Left colon (tissue), 2 donors: ENCODE data around the gene MRPL40. TPM values are rescaled to one million over a fixed set of nuclear protein-coding genes. Genes with fewer than 3 reads are reported as not detected.
"Not testable (repeated sequence)": the region's sequence is repeated elsewhere in the genome, so short reads cannot be mapped to it uniquely, and the experiment has no call there.

Source experiments
- ATAC-seq: fragments of 200-7000 bp; cut with Tn5 transposase; one replicate; pipeline ENCODE4 v1.9.1; 2020; ENCODE audit warnings: mild to moderate bottlenecking, moderate library complexity
- DNase-seq, 2 donors: peaks; one replicate each; pipeline ENCODE4 v3.0.0-alpha.2; 2020
- intact Hi-C, 2 donors: fragments of 100-400 bp; cut with DNase I in 1 of 2; cut with micrococcal nuclease in 1 of 2; formaldehyde crosslinking; loops; one replicate each; pipeline versions ENCODE4 v1.11.2 to v1.14.0; 2022; cut with DNase I, micrococcal nuclease
- total RNA-seq, 2 donors: library from RNA; stranded (reverse); fragmentation: NEBNext Ultra II Directional; extraction: Animal tissue kit (Norgen Biotek cat#: 25700); gene quantifications; one replicate each; pipeline ENCODE4 v1.2.1, GENCODE V29; 2021
- donor health status: DM: no; HTN: no; CAD: no.
- donor health status: DM: yes; HTN: yes; CAD: no.

MRPL40 gene
- total RNA-seq, 2 donors from 2014 or later = 16.6 to 20.1 TPM

DNA sequence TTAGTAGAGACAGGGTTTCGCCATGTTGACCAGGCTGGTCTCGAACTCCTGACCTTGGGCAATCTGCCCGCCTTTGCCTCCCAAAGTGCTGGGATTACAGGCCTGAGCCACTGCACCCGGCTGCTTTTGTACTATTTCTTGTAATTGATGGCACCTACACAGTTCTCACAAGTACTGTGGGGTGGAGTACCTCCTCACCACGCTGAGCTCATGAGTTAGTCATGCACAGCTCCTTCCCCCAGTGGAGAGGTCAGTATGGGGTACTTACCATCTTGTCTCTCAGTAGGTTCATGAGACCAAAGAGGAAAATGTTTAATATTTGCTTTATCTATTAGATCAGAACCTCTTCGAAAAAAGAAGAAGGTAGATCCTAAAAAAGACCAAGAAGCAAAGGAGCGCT is 2.1 kb downstream of the MRPL40 start:
- DNase-seq (no peak), ATAC-seq (no peak)
- intact Hi-C loops = no loop called here

DNA sequence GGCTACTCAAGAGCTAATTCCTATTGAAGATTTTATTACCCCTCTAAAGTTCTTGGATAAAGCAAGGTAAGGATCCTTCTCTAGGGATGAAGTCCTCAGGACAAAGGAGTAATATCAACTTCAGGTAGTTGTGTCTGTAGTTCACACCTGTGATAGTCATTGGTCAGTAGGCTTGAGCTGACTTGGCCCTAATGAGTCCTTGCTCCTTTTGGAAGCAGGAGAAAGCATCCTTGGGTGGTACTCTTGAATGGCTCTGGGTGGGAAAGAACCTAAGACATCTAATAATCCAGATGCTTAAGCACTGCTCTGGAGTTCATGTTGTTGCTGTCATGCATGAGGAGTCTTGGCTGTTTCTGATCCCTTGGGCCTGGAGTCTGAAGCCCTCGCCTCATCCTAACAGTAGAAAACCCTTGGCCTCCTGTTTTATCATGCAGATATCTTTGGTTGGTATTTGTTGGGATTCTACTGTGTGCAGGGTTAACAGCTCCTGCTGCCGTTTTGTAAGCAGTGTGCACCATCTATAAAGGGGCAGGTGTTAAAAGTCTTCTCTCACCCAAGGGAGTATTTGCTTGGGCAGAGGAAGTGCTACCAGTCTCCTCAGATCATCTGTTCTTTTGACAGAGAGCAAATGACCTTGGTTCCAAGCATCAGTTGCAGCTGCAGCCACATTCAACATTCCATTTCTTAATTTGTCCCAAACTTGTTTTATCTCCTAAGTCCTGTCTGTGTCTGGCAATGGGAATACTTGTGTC is 2.7 kb downstream of the MRPL40 start:
- DNase-seq = no peak
- no peak for ATAC-seq
- intact Hi-C loops = no loop called here

DNA sequence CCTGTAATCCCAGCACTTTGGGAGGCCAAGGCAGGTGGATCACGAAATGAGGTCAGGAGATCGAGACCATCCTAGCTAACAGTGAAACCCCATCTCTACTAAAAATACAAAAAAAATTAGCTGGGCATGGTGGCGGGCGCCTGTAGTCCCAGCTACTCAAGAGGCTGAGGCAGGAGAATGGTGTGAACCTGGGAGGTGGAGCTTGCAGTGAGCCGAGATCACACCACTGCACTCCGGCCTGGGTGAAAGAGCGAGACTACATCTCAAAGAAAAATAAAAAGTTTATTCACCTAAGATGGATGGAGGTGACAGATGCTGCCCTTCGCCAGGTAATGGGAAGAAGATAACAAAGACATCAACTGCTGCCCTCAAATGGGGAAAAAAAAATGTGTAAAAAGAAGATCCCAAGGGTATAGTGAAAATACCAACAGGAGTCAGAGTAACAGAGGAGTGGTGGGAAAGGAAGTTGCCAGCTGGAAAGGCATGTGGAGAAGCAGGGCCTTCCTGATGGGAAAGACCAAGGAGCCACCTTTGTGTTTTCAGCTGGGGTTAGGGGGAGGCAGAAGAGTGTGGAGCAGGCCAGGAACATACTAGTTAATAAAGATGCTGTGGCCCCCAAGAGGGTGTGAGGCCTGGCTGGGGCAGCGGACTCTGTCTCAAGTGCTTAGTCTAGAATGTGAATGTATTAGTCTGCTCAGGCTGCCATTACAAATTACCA is 4.3 kb downstream of the MRPL40 start:
- intact Hi-C loops, DNase-seq, ATAC-seq: not testable (repeated sequence)

DNA sequence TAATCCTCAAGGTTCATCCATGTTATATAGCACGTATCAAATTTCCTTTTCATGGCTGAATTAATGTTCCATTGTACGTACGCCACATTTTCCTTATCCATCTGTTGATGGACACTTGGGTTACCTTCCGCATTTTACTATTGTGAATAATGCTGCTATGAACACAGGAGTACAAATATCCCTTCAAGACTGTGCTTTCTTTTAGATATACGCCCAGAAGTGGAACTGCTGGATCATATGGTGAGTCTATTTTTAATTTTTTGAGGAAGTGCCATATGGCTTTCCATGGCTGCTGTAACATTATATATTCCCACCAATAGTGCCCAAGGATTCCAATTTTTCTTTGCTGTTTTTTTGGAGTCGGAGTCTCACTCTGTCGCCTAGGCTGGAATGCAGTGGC is 6.0 kb downstream of the MRPL40 start:
- ATAC-seq (no peak), DNase-seq (no peak)
- intact Hi-C loops = no loop called here

DNA sequence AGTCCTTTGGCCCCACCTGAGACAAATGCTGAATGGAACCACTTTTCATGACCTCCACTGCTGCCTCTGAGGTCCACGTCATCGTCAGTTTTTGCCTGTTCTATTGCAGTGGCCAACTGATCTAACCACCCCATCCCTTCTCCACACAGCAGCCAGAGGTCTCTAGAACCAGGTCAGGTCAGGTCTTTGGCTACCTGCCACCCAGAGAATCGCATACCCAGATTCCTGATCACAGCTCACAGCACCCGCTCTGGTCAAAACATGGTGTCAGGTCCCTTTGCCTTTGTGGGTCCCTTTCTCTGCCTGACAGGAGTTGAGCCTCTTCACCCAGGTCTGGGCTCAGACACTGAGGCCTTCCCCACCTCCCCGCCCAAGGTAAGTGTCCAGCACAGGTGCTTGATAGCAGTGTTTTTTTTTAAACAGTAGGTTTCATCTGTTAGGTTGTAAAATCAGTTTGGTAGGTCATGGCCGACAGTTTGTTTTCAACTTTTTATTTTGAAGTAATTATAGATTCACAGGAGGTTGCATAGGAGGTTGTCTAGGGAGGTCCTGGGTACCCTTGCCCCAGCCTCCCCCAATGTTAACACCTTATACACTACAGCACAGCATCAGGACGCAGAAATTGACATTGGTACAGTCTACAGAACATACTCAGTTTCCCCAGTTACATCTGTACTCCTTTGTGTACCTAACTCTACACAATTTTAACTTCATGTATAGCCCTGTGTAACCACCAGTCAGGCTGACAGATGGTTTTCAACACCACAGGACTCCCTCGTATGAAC is 8.3 kb downstream of the MRPL40 start:
- intact Hi-C loops = no loop called here
- no peak for ATAC-seq
- DNase-seq = no peak

DNA sequence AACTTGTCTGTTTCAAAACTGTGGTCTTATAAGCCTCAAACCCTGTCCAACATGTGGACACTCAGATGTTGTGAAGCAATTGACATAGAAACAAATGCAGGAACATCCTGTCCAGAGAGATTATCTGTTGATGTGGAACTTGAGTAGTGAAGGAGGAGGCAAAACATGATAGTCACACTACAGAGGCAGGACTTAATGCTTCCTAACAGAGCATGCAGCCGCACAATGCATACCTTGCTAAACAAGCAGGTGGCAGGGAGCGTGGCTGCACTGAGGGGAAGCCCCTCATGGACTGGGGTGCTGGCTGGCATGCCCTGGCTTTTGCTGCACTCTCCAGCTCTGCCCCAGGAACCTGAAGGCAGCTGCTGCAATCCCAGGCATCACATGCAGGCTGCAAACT is 9.8 kb downstream of the MRPL40 start:
- no peak for DNase-seq
- ATAC-seq = no peak
- intact Hi-C loops = no loop called here

DNA sequence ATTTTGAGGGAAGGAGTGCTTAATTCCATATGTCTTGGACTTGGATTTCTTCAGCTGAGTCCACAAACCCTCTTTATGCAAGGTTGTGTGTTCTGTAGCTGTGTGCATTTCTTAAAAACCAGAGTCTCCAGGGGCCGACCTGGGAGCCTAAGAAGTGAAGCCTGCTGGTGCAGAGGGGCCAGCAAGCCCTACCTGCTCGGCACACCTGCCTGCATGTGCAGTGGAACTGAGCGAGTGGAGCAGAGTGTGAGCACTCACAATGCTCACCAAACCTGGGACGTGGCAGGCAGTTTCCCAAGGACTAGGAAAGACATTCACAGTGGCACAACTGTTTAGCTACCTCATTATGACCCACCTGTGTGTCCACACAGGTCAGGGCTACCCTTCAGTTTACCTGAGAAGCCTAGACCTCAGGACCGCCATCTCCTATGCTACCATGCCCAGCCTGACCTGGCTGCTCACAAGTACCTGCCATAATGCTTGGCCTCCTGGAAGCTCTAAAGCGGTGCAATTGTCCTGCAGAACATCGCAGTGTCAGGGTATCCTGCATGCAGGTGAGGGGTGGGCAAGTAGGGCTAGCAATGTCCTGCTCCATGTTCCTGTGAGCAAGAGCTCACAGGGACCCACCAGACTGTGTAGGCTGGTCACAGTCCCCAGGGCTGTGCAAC is 11.3 kb downstream of the MRPL40 start:
- ATAC-seq (no peak), DNase-seq (no peak)
- intact Hi-C loops = no loop called here

DNA sequence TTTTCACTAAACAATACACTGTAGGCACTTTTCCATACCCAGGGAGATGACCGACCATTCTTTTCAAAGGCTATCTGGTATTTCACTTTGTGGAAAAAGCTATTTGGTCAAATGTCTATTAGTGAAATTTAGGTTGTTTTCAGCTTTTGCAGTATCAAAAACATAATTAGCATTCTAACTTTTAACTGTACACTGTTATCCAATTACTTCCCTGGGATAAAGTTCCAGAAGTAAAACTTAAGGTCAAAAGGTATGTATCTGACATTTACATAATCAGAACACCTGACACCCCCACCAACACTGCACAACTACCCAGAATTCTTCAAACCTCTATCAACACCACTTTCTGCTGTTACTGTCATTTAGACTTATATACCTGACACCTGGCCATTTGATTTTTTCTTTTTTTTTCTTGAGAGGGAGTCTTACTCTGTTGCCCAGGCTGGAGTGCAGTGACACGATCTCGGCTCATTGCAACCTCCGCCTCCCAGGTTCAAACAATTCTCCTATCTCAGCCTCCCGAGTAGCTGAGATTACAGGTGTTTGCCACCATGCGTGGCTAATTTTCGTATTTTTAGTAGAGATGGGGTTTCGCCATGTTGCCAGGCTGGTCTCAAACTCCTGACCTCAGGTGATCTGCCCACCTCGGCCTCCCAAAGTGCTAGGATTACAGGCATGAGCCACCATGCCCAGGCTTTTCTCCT is 13.1 kb downstream of the MRPL40 start:
- intact Hi-C loops, ATAC-seq, DNase-seq: not testable (repeated sequence)

DNA sequence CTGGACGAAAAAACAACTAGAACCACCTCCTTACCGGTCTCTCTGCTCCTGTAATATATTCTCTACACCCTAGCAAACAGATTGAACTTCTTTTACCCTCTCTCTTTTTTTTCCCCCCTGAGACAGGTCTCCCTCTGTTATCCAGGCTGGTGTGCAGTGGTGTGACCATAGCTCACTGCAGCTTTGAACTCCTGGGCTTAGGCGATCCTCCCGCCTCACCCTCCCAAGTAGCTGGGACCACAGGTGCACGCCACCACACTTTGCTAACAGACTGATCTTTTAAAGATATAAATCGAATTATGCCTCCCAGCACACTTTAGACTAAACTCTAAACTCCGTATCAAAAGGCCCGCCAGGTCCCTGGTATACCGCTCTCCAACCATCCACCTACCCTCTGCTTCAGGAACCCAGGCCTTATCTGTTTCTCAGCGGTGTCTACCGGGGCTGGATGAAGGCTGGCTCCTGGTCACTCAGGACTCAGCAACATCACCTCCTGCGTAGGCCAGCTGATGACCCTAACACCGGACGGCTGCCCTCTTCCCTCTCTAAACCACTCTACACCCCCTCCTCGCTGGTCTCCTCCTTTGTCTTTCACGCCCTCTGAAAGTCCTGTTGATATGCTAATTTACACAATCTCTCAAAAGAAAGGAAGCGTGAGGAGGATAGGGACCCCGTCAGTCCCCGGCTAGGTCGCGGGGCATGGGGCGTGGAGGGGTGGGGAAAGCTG is 14.4 kb downstream of the MRPL40 start:
- peak; percentile 23 for ATAC-seq
- DNase-seq = no peak
- intact Hi-C loops = no loop called here

DNA sequence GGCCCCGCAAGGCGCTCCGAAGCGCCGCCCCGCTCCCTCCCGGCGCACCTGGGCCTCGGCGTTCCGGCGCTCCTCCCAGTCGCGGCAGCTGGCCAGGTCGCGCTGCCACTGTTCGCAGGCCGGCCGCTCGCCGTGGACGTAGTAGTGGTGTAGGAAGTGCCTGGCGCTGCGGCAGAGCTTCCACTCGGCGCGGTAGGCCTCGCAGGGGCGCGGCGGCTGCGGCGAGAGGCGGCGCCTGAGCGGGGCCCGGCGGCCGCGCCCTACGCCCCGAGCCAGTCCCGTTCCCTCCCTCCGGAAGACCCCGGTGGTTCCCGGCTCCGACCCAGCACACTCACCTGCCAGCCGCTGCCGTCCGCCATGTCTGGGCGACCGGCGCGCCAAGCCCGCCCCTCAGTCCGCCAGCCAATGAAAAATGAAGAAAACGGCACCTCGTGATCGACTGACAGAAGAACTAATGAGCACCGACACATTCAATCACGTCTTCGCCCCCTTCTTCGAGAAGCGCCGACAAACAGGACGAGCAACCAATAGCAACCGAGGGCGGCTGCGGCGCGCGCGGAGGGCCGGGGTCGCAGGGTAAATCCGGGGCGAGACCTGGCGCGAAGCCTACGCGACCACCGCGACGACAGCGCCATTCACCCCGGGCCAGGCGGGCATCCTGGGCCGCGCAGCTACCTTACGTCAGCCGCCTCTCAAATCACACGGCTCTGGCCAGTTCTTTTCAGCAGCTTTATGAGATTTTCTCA is 15.2 kb downstream of the MRPL40 start, which contains the start of gene C22orf39:
Gene C22orf39, minus strand, starts transcription at position 382 of the 746 bp plus-strand sequence. Its CDS starts 23 bp downstream, at position 359.
- peak; percentile 89 for ATAC-seq
- intact Hi-C loops = no loop called here
- peak; percentile 87 to 92 for DNase-seq

DNA sequence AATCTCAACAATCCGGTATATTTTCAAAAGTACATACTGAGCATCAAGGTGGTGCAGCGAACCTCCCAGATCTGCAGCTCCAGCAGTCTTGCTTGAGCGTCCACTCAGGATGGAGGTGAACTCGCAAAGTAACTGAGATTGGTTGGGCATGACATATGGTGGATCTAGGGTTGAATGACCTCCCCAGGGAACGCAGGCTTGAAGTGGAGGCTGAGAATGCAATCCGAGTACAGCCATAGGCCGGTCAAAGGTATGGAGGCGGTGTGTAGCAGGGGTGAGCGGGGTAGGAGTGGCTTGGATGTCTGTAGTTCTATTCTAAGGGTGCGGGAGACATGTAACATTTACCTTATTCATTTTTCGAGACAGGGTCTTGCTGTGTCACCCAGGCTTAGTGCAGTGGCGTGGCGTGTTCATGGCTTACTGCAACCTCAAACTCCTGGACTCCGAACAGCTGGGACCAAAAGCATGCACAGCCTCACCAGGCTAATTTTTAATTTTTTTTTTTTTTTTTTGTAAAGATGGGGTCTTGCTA is 15.8 kb downstream of the MRPL40 start:
- DNase-seq = peak; percentile 49 to 55
- peak; percentile 69 for ATAC-seq
- intact Hi-C loops = no loop called here

DNA sequence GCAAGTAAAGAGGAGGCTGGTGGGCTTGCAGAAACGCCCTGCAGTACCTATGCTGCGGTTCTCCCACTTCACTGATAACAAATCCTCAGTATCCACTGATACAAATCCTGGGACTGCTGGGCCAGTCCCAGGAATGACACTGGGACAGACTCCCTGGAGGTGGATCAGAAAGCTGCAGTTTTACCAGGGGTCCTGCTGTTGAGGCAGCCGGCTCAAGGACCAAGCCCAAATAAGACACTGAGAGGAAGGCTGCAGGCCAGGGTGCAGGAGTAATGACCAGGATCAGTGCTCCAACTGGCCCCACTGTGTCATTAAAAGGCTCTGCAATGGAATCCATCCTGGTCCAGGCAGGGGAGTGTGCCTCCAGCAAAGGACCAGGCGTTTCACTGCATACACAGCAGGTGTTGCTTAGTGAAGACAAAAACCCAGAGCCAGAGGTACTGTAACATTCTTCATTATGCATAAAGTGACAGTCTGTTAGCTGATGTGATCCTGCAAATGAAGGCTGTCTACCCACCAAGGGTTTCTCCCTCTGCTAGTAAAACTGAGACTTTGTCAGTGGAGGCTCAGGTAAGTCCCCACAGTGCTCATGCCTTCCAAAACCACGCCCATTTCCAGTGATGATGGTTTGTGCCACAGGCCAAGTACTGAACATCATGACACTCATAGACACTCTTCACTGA is 16.5 kb downstream of the MRPL40 start:
- intact Hi-C loops = no loop called here
- no peak for ATAC-seq
- DNase-seq = no peak

DNA sequence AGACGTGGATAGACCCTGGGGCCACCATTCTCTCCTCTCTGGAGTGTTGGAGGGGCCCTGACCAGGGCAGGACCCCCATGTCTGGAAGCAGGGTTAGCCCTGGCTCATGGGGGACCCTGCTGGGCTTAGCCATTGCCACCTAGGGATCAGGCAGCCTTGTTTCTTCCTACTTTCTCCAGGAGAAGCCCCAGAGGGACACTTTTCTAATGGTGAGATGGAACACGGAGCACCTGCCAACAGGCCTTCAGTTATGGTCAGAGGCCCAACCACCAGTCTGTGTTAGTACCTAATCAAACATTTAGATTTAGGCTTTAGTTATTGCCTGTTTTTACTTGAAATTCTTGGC is 17.1 kb downstream of the MRPL40 start:
- no peak for DNase-seq
- no peak for ATAC-seq
- intact Hi-C loops = no loop called here

DNA sequence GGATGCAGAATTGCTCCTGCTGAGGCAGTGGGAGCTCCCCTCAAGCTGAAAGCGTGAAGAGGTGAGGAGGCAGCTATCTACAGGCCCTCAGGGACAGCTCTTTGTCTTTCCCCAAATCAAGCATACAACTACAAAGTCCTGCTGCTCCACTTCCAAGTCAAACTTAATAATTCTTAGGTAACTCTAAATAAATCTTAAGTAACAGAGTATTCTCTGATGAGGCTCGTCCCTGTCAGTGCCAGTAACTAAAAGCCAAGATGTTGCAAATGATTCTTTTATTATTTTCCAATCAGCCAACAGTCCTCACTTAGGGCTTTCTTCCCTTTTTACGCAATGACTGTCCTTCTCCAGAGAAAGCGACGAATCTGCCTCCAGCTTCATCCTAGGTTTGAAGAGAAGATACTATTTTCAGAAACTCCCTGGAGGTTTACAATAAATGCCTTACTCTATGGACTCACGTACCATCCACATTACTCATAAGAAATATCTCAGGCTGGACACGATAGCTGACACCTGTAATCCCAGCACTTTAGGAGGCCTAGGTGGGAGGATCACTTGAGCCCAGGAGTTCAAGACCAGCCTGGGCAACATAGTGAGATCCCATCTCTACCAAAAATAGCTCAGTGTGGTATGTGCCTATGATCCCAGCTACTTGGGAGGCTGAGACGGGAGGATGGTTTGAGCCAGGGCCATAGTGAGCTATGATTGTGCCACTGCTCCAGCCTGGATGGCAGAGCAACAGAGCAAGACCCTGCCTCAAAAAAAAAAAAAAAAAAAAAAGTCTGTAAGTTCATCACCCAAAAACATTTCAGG is 18.2 kb downstream of the MRPL40 start:
- intact Hi-C loops = no loop called here
- ATAC-seq (no peak), DNase-seq (no peak)

DNA sequence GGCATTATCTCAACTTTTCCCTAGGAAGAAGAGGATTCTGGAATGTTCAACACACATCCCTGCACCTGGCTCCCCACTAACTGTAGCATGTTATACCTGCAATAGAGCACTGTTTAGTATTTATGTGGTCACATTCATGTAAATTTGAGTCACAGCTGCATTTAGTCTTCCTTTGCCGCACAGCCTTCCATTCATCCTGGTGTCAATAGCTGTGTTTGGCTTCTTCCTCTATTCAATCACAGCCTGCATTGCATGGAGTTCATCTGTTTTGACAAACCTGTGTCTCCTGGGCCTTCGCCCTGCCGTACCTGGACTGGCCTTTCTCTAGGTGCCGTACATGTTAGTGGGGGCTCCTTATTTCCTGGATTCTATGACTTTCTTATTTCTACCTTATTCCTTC is 19.2 kb downstream of the MRPL40 start:
- ATAC-seq = no peak
- DNase-seq = no peak
- intact Hi-C loops = no loop called here

DNA sequence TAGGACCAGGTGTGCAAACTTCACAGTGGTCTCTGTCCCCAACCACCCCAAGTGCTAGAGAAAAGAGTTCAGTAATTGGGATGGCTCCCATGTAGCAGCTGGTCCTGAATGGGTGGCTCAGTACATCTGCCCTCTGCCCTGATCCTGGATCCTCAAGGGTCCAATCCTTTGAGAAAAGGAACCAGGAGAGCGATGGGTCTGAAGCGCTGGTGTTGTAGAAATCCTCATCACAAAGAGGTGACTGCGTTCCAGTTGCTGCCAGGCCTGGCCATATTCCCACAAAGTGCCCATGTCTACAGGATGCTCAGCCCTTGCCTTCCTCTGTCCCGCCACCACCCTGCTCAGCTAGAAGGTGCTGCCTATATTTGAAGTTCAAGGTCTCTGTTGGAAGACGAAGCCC is 21.4 kb downstream of the MRPL40 start:
- DNase-seq (no peak), ATAC-seq (no peak)
- intact Hi-C loops = no loop called here
